NCI-H524 (cell line): ENCODE results near the gene TMEM116.
"Not testable (repeated sequence)": the region's sequence is repeated elsewhere in the genome, so short reads cannot be mapped to it uniquely, and the experiment has no call there.

ENCODE experiments used
- DNase-seq, 2 experiments: peaks; one replicate each; lab custom pipeline; 2025; lab: John Stamatoyannopoulos, UW

Gene TMEM116

DNA sequence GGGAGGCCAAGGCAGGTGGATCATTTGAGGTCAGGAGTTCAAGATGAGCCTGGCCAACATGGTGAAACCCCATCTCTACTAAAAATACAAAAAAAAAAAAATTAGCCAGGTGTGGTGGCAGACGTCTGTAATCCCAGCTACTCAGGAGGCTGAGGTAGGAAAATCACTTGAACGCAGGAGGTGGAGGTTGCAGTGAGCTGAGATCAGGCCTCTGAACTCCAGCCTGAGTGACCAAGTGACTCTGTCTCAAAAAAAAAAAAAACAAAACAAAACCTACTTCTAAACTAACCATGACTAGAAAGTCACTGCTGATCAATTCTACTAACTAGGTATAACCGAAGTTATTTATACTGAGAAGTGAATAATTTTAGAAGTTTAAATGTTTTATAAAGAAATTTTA lies 3.4 kb downstream of the TMEM116 start:
- not testable (repeated sequence) for DNase-seq

DNA sequence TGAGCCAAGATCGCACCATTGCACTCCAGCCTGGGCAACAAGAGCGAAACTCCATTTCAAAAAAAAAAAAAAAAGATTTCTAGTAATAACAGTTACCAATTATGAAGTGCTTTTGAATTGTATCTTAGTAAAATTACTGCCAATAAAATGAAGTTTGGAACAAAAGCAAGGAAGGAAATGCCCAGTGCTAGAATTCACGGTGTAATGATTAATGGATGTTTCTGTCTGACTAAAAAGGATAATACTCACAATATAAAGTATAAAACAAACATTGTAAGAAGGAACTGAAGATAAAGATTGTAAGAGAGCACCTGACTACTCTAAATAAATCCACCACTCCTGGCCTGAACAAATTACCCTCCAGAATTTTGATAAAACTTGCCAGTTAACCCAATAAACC lies 4.0 kb downstream of the TMEM116 start:
- no peak for DNase-seq

- DNase-seq, result no peak
These were observed 5.0 kb downstream of the TMEM116 start for GRCh38 chr12:112007945-112008344.

DNA sequence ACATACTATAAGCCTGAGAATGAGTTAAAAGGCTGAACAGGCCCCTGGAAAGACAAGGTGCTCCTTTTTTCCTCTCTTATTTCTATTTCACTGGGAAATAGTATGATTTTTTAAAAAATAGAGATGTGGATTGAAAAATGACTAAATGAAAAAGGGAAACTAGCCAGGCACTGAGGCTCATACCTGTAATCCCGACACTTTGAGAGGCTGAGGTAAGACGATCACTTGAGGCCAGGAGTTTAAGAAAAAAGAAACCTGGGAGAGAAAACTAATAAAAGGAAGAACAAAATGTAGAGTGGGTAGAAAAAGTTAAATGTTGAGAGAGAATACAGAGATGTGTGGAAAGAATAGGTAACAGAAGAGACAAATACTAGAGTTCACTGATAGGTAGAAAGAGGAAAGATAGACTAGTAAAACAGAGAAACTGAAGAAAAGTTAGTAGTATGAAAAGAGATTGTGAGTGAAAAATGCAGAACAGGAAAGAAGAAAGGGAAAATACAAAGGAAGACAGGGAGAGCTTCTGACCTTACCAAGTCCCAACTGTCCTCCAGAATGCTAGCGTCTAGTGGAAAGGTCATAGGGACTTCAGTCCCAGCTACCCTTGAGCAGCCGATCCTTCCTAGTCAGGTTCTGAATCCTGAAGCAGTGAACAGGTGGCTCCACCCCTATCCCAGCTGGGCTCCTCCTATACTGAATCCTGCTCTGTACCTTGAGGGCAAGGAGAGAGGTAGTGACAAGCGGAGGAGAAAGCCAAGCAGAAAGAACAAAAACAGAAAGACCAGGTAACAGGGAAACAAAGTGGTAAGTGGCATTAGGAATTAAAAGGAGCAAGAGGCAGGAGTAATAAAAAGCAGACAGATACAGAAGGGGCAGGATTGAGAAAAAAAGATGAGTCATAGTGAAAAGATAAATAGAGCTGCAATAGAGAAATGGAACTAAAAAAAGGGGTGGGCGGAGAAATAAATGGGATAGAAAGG lies 7.3 kb downstream of the TMEM116 start:
- no peak for DNase-seq

DNA sequence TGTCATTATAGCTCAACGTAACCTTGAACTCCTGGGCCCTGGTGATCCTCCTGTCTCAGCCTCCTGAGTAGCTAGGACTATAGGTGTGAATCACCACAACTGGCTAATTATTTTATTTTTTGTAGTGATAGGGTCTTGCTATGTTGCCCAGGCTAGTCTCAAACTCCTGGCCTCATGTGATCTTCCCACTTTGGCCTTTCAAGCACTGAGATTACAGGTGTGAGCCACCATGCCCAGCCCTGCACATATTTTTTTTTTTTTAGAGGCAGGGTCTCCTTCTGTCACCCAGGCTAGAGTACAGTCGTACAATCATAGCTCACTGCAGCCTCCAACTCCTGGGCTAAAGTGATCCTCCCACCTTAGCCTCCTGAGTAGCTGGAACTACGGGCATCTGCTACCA lies 8.9 kb downstream of the TMEM116 start:
- no peak for DNase-seq

DNA sequence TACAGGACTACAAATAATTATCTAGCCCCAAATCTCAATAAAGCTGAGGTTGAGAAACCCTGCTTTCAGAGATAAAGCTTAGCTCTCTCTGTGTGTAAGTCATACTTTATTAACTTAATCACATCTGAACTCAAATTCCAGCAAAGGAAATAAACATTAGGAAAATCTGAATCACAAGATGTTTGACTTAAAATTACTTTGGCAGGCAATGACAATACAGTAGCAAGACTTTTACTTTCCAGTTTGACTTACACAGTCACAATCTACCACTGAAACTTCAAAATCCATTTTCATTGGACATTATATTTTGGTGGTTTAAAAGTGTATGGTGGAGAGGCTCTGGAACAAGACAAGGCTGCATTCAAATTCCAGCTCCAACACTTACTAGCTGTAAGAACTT lies 11.4 kb downstream of the TMEM116 start:
- no peak for DNase-seq

DNA sequence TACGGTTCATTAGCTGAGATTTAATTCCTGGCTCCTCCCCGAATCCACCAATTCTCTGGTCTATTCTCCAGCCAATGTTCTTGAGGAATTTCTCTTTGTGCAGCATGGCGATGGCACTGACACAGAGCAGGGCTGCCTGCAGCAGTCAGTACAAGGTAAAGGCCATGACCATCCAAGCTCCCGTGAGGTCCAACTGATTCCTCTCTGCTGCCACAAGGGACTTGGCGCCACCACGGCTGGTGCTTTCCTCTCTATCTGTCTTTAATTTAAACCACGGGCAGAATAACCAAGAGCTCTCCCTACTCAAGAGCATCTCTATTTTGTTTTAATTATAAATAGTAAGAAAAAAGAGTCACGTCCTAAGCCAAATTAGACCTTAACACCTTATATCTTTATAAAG lies 12.1 kb downstream of the TMEM116 start:
- DNase-seq, result no peak

GRCh38 chr12:111999129-111999528 lies 13.8 kb downstream of the TMEM116 start:
- DNase-seq, result not testable (repeated sequence)

DNA sequence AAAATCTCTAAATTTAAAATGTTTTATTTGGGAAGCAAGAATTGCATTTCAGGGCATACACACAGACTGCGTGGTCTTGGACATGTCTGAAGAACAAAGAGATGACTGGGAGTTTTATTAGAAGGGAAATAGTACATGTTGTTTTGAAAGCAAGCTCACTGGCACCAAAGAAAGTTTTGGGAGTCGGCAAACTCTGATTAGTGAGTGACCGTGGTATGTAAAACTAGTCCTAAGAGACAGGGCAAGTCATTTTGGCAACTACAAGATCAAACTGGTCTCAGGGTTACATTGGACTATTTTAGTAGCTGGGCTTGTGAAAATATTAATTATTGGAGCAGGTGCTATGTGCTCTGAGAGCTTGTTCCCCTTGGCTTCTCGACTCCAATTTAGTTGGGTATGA lies 14.9 kb downstream of the TMEM116 start:
- no peak for DNase-seq

- no peak for DNase-seq
These were observed 15.7 kb downstream of the TMEM116 start for GRCh38 chr12:111997300-111997699.

DNA sequence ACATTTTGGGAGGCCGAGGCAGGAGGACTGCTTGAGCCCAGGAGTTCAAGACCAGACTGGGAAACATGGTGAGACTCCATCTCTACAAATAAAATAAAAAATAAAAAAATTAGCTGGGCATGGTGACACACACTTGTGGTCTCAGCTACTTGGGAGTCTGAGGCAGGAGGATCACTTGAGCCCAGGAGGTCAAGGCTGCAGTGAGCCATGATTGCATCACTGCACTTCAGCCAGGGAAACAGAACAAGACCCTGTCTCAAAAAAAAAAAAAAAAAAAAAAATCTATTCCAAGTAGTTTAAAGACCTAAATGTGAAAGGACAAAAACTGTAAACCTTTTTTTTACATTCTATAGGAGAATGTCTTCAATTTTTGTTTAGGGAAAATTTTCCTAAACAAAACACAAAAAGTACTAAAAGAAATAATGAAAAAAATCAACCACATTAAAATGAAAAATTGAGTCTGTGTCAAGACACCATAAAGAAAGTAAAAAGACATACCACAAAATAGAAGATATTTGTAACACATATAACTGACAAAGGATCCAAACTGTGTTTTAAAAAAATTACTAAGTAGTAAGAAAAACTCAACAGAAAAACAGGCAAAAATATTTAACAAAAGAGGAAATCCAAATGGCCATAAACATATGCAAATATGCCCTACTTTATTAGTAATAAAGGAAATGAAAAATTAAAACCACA lies 17.0 kb downstream of the TMEM116 start:
- DNase-seq, result no peak

DNA sequence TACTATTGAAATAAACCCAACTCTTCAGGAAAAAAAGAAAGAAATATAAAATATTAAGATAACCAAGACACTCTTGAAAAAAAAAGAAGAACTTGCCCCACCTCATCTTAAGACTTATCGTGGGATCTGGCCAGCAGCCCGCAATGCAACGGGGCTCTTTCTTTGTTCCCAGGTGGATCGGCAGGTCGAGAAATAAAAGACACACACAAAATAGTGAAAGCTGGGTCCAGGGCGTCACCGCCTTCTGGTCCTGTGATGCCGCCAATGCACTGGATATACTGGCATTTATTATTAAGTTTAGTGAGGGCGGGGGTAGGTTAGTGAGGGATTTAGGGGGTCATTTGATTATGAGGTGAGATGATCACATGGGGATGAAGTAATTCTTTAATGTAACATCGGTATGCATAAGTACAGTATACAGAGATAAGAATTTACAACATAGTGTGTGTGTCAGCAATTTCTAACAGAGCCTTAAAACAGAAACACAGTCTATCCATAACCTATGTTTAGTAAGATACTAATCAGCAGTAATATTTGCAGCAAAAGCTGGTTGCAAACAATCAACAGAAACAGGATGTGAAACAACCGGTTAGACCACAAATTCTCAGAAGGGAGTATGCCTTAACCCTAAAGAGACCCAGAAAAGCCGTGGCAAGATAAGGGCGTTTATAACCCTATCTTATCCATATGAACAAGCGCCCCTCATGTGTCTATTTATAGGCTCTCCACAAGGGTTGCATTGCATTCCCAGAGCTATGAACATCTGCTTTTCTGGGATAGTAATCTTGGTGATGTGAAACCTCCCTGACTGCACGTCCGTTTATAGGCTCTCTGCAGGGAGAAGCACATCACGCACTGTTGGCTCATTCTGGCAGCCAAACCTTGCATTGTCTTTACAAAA lies 18.5 kb downstream of the TMEM116 start:
- DNase-seq, result not testable (repeated sequence)

DNA sequence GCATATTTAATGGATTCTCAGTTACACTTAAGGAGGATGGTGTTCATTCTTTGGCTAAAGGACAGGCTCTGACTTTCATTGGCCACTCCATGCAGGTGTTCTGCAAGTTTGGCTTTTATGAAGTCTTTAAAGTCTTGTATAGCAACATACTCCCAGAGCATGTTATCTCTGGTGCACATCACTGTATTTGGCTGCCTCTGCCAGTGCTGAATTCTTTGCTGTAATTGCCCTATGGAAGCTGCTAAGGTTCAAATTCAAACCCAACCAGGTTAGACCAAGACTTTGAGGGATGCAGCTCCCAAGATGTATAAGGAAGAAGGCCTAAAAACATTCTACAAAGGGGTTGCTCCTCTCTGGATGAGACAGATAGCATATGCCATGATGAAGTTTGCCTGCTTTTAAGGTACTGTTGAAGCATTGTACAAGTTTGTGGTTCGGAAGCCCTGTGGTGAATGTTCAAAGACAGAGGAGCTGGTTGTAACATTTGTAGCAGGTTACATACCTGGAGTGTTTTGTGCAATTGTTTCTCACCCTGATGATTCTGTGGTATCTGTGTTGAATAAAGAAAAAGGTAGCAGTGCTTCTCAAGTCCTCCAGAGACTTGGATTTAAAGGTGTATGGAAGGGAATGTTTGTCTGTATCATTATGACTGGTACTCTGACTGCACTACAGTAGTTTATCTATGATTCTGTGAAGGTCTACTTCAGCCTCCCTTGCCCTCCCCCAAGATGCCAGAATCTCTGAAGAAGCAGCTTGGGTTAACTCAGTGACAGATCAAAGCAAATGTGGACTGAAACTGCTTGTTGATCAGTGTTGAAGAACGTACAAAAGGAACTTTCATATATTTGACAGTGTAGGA lies 19.4 kb downstream of the TMEM116 start:
- DNase-seq, result no peak

GRCh38 chr12:111992464-111992863 lies 20.5 kb downstream of the TMEM116 start:
- DNase-seq, result no peak

- no peak for DNase-seq
These were observed 21.0 kb downstream of the TMEM116 start for GRCh38 chr12:111991946-111992345.

GRCh38 chr12:111991535-111991934 lies 21.4 kb downstream of the TMEM116 start:
- DNase-seq, result no peak

DNA sequence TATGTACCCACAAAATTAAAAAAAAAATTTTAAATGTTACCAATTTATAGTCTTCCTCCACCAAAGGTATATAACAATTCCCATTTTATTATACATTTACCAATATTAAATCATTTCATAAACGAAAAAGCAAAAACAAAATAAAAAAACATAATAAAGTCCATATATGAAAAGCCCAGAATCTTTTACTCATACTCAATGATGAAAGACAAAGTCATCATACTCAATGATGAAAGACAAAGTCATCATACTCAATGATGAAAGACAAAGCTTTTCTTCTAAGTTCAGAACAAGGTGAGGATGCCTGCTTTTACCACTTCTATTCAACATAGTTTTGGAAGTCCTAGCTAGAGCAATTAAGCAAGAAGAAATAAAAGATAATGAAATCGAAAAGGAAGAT lies 28.1 kb downstream of the TMEM116 start:
- DNase-seq, result no peak

GRCh38 chr12:111981987-111982386 lies 31.0 kb downstream of the TMEM116 start:
- DNase-seq, result no peak

DNA sequence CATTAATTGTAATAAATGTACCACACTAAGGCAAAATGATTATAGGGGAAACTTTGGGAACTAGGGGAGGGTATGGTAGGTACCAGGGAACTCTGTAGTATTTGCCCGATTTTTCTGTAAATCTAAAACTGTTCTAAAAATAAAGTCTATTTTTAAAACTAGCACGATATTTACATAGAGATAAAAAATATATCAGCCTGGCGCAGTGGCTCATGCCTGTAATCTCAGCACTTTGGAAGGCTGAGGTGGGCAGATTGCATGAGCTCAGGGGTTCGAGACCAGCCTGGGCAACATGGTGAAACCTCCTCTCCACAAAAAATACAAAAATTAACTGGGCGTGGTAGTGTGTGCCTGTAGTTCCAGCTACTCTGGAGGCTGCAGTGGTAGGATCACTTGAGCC lies 32.4 kb downstream of the TMEM116 start:
- DNase-seq, result no peak

DNA sequence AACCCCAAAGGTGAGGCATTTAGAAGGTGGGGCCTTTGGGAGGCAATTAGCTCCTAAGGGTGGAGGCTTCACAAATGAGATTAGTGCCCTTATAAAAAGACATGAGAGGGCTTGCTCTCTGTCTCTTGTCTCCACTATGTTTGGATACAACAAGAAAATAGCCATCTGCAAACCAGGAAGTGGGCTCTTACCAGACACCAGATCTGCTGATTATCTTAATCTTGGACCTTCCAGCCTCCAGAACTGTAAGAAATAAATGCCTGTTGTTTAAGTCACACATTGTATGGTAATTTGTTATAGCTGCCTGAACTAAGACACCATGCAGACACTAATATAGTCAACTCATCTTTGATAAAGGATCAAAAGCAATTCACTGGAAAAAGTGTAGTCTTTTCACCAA lies 34.4 kb downstream of the TMEM116 start:
- DNase-seq, result no peak

DNA sequence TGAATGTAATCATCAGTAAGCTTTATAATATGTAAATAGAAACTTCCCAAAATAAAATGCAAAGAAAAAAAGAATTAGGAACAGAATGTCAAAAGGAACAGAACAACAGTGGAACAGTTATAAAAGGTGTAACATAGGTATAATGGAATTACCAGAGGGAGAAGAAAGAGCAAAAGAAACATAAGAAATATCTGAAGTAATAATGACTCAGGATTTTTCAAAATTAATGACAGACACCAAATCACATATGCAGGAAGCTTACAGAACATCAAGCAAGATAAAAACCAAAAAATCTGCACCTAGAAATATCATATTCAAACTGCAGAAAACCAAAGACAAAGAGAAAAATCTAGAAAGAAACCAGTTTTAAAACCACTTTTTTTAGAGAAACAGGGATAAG lies 36.1 kb downstream of the TMEM116 start:
- no peak for DNase-seq
